GM13976 (cell line): ENCODE measurements around the gene NFIA.

Experiments
- DNase-seq: peaks from one replicate; pipeline ENCODE4 v3.0.0; 2012; ENCODE audit warnings: low spot score
- in situ Hi-C: fragments of 300-500 bp; cut with MboI; formaldehyde crosslinking; loops from one replicate; pipeline ENCODE4 v1.12.0; 2022; ENCODE audit warnings: low sequenced_read_pairs, mixed read lengths, inconsistent platforms; ENCODE audit not compliant: unreplicated experiment
- TF ChIP-seq, protein P1 (sequence below): IDR thresholded peaks from 2 replicates; pipeline ENCODE4 v1.5.1; 2012; ENCODE audit warnings: borderline replicate concordance, mild to moderate bottlenecking; ENCODE audit not compliant: insufficient read depth; ENCODE audit errors: extremely low read depth, missing control alignments, control extremely low read depth

NFIA gene

DNA sequence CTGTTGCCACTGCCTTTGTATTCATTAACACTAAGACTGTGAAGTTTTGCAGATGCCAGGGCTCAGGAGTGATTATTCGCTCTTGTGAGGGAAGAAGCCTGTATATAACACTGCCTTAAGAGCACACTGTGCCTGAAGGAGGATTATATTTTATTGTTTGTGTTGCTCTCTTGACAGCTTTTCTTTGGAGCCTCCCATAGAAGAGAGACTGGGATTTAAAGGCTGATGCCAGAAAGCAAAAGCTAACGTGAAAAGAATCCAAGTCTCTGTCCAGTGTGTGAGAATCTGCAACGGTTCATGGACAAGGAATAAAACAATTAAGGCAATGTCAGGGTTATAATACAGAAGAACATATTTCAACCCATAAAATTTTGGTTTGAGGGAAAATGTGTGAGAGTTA, 316.8 kb downstream of the NFIA start:
- in situ Hi-C loops = no loop called here
- DNase-seq = no peak
- TF ChIP-seq, protein P1, sequence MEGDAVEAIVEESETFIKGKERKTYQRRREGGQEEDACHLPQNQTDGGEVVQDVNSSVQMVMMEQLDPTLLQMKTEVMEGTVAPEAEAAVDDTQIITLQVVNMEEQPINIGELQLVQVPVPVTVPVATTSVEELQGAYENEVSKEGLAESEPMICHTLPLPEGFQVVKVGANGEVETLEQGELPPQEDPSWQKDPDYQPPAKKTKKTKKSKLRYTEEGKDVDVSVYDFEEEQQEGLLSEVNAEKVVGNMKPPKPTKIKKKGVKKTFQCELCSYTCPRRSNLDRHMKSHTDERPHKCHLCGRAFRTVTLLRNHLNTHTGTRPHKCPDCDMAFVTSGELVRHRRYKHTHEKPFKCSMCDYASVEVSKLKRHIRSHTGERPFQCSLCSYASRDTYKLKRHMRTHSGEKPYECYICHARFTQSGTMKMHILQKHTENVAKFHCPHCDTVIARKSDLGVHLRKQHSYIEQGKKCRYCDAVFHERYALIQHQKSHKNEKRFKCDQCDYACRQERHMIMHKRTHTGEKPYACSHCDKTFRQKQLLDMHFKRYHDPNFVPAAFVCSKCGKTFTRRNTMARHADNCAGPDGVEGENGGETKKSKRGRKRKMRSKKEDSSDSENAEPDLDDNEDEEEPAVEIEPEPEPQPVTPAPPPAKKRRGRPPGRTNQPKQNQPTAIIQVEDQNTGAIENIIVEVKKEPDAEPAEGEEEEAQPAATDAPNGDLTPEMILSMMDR = no peak

DNA sequence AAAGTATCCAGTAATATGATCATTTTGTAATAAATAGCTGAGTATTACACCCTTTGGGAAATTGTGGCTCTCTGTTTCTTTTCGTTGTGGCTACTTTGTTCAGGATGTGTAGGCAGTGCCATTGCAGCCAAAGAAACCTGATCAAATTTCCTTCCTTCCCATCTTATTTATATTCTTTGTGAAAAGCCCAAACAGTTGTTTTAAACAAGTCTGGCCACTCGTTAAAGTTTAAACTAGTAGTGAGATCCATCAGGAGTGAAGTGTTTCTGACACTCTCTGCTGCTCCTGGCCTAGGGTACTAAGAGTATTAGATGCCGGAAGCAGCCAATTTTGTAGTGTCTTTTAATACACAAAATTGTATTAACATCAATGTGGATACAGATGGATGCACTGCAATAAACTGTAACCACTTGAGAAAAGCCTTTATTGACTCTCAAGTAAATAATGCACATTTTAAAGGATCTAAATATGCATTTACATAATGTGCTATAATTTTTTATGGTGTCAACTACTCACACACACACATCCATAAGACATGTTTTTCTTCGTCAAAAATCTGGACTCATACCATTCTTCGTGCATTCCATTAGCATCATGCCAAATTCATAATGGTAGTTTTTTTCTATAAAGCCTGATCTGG, 317.9 kb downstream of the NFIA start:
- no peak for DNase-seq
- TF ChIP-seq, protein P1 = no peak
- in situ Hi-C loops = no loop called here

DNA sequence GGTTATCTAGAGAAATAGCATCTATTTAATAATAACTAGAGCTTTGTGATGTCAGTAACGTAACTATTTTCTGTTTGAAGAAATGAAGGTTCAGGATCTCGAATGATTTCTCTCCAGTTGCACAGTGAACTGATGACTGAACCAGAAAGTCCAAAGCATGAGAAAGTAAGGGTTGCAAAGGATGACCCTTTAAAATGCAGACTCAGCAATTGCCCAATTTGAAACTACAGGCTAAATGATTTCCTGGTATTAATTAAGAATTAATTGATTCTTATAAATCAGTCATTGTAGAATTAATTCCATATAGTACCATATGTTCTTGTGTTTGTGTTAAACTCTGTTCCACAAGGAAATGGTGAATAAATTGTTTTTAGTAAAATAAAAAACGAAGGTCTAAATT, 318.6 kb downstream of the NFIA start:
- TF ChIP-seq, protein P1 = no peak
- in situ Hi-C loops = no loop called here
- DNase-seq = no peak

DNA sequence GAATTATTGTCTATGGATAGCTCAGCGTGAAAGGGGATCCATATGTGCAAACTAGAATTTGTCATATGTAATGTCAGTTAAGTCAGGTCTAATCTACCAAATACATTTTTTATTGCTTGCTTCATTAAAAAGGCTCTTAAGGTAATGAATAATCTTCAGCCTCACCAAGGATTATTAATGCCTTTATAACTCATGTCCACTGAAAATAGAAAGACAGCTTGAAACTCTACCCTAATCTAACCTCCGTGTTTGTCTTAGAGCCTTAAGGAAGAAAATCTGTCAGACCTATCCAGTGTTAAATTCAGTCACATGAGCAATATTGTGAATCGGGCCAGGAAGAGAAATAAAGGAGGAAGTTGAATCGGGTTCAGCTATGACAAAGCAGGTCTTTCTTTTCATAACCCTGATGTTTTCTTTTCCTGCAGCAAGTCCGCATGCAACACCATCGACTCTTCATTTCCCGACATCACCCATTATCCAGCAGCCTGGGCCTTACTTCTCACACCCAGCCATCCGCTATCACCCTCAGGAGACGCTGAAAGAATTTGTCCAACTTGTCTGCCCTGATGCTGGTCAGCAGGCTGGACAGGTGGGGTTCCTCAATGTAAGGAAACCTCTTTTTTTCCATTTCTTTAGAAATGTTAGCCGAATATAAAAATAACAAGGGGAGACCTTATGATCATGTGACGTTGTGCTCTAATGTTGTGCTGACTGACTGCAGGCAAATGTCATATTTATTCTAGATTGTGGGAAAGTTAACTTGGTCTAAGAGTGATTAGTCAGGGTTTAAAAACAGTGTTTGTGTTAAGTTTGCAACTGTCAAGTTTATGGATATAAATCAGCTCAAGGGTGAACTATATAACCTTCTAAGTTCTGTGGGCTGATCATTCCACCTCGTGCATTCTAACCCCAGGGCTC, 321.6 kb downstream of the NFIA start:
- TF ChIP-seq, protein P1 = no peak
- in situ Hi-C loops = no loop called here
- no peak for DNase-seq

DNA sequence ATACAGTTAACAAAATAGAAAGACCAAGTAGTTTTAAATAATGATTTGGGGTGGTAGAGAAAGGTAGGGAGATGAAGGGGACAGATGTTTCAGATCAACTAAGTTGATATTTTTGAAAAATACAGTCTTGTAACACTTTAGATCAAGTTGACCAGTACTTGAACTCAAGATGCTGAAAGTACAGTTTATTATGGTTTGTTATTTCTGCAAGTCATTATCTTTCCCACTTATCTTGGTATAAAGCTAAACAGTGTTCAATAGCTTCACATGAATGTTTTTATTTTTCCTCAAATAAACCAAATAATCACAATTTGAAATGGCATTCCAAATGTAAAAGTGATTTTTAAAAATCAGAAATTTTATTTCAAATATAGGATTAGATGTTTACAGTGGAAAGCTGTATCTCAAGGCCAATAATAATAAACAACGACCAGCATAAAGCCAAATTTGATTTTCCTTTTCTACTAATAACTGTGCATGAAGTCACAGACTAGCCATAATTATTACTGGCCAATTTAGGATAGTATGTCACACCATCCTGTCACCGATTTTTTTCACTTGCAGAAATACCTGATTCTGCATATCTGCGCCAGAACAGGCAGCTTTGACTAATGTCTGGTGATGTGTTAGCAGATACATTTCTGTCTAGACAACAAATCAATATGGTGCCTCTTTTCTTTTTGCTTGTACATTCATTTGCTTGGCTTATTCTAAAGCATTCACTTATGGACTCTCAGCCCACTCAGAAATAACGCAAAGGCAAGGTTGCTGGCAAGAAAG, 322.4 kb downstream of the NFIA start:
- TF ChIP-seq, protein P1 = no peak
- in situ Hi-C loops = no loop called here
- DNase-seq = no peak

DNA sequence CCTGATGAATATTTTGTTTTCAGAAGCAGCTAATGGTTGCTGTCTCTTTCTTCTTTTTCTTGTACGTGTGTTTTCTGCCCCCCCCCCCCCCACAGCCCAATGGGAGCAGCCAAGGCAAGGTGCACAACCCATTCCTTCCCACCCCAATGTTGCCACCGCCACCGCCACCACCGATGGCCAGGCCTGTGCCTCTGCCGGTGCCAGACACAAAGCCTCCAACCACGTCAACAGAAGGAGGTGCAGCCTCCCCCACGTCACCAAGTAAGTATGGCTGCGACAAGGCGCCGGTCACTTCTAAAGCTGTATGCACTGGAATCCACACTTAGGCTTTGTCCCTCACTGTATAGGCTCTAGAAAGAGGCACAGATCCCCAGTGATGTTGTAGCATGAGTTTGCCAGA, 324.1 kb downstream of the NFIA start:
- in situ Hi-C loops = no loop called here
- no peak for DNase-seq
- TF ChIP-seq, protein P1 = no peak
